GM18861 (cell line): ENCODE results near the gene HK3.
"Not testable (repeated sequence)": the region's sequence is repeated elsewhere in the genome, so short reads cannot be mapped to it uniquely, and the experiment has no call there.

ENCODE experiments used
- ATAC-seq: cut with Tn5 transposase; IDR thresholded peaks from one replicate; pipeline ENCODE4 v1.9.1; 2021; ENCODE audit not compliant: unreplicated experiment

Gene HK3

GRCh38 chr5:176883700-176884570 is 15.2 kb downstream of the HK3 start:
- no peak for ATAC-seq

DNA sequence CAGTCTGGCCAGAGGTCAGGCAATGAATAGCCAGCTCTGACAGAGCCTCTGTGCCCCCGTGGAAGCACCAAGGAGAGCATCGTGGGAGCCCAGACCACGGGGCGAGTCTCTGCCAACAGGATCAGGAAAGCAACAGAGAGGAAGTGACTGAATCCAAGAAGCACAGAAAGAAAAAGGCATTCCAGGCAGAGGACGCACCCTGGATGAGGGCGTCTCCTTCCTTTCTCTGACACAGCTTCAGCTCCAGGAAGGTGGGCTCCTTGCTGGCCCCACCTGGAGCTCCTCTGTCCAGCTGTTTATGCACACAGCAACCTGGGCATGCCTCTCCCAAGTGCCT is 16.6 kb downstream of the HK3 start:
- ATAC-seq: no peak

GRCh38 chr5:176881816-176882566 is 17.2 kb downstream of the HK3 start:
- no peak for ATAC-seq

DNA sequence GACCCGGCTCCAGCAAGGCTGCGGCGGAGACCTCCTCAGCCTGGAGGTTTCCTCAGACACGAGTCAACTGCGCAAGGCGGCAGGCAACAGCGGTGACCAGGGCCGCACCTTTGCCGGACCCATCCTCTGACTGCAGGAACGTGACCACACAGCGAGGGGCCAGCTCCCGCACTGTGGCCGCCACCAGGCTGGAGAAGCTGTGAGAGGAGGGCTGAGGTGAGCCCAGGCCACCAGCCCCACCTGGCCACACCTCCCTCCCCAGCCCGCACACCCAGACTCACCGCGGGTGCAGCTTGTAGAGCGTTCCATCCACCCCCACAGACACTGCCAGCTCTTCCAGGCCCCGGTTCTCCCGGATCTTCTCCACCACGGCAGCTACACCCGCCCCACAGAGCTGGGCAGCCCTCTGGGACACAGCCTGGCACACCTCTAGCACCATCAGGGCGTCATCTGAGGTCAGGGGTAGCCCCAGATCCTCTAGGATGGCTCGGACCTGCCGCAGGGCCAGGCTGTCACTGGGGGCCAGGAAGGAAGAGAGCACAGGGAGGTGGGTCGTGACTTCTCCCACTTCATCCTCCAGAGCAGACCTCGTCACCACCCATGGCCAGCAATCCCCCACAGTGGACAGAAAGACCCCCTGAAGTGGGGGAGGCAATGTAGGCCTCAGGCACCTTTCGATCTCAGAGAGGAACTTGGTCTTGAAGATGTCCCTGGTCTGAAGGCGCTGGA is 18.0 kb downstream of the HK3 start:
- no peak for ATAC-seq

DNA sequence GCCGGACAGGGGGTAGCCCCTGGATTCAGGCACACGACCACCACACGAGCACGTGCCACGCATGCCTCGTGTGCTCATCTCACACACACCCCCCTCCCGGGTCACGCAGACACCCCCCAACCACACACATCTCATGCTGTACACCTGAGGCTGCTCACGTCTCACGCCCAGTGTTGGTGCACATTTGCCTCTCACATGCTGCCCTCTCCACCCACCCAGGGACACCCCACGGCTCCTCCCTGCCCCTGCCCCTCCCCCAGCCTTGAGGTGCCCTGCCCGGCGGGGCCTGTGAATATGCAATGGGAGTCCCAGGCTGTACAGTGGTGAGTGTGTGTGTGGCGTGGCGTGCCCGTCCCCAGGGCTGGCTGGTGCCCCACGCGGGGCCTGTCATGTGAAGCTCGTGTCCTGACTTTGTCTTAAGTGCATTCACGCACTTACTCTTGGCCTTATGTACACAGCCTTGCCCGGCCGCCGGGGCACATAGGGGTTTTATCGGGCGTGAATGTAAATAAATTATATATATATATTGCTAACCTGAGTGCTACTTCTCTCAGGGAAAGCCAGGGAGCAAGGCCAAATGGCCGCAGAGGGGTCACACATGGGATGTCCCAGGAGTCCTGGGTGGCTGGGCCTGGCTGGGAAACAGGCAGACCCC is 18.7 kb downstream of the HK3 start:
- no peak for ATAC-seq

DNA sequence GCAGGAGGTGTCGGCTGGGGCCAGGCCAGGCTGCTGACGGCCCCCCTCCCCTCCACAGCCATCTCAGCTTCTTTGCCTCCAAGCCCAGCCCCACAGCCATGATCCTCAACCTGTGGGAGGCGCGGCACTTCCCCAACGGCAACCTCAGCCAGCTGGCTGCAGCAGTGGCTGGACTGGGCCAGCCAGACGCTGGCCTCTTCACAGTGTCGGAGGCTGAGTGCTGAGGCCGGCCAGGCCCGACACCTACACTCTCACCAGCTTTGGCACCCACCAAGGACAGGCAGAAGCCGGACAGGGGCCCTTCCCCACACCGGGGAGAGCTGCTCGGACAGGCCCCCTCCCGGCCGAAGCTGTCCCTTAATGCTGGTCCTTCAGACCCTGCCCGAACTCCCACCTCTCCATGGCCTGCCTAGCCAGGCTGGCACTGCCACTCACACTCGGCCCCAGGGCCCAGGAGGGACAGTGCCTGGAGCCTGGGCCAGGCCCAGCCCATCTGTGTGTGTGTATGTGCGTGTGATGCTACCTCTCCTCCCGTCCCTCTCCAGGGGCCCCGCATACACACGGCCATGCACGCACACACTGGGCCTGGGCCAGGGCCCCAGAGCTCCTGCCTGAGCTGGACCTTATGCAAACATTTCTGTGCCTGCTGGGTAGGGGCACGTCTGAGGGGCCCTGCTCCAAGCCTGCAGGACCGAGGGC is 19.3 kb downstream of the HK3 start:
- no peak for ATAC-seq

DNA sequence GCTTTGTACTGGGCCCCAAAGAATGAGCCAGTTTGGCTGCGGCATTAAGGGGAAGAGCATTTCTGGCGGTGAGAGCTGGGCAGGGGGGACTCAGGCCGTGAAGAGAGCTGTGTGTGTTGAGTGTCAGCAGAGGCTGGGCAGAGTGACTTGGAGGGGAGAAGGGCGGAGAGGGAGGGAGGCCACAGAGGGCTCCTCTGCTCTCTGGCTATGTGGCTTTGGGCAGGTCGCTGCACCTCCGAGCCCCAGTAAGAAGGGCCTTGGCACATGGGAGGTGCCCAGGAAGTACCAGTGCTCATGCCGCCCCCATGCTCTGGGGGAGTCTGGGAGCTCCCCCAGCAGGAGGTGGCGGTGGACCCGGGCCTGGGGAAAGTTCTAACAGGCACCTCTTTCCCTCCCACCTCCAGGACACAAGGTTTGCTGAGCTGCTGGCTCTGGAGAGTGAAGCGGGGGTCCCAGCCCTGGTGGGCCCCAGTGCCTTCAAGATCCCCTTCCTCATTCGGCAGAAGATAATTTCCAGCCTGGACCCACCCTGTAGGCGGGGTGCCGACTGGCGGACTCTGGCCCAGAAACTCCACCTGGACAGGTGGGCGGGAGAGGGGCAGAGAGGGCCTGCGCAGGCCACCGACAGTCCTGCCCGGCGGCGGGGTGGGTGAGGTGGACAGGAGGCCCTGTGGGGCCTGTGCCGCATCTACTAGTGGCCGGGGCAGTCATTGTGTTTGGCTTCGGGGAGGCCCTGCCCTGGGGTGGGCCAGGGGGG is 20.1 kb downstream of the HK3 start:
- no peak for ATAC-seq

- no peak for ATAC-seq
These were observed 20.7 kb downstream of the HK3 start for GRCh38 chr5:176878463-176878862.

DNA sequence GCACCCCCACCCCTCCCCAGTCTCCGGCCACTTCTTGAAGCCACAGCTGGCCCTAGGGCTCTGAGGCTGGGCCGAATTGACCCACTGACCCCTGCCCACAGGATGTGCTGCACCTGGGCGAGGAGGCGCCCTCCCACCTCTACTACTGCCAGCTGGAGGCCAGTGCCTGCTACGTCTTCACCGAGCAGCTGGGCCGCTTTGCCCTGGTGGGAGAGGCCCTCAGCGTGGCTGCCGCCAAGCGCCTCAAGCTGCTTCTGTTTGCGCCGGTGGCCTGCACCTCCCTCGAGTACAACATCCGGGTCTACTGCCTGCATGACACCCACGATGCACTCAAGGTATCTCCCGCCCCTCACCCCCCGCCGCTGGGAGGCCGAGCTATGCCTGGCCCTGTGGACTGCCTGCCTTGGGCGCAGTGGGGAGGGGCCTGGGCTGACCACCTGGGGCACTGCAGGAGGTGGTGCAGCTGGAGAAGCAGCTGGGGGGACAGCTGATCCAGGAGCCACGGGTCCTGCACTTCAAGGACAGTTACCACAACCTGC is 21.3 kb downstream of the HK3 start:
- ATAC-seq: no peak

DNA sequence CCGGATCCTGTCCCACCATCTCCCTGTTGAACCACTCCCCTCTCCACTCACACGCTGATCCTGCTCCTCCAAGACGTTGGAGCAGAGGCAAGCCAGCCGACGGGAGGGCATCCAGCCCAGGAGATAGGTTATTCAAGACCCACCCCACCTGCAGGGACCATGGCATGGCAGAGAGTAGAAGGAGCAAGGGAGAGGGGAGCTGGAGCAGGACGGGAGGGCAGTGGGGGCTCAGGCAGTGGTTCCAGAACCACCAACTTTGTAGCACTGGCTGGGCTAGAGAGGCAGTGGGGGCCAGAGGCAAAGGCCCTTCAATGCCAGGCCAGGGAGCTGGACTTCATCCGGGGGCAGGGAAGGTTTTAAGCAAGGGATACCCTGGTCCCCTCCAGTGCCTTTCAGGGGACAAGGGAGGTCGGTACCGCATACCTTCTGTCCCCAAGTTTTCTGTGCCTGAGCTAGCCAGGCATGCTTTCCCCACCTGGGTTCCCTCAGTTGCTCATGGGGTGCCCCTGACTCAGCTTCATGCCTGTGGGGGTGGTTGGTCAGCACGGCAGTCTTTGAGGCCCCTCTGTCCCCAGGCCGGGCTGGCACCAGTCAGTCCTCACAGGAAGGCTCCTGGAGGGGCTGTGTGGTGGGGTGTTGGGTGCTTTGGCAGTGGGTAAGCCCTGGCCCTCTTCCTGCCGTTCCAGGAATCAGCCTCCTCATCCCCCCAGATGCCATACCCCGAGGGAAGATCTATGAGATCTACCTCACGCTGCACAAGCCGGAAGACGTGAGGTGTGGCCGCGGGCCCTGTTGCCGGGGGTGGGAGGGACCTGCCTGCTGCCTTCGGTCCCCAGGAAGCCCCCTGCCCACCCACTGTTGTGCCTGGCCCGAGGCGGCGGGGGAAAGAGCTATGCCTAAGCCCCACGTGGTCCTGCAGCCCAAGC is 22.4 kb downstream of the HK3 start:
- no peak for ATAC-seq

GRCh38 chr5:176875783-176876505 is 23.2 kb downstream of the HK3 start:
- no peak for ATAC-seq

GRCh38 chr5:176875014-176875550 is 24.1 kb downstream of the HK3 start:
- ATAC-seq: no peak

DNA sequence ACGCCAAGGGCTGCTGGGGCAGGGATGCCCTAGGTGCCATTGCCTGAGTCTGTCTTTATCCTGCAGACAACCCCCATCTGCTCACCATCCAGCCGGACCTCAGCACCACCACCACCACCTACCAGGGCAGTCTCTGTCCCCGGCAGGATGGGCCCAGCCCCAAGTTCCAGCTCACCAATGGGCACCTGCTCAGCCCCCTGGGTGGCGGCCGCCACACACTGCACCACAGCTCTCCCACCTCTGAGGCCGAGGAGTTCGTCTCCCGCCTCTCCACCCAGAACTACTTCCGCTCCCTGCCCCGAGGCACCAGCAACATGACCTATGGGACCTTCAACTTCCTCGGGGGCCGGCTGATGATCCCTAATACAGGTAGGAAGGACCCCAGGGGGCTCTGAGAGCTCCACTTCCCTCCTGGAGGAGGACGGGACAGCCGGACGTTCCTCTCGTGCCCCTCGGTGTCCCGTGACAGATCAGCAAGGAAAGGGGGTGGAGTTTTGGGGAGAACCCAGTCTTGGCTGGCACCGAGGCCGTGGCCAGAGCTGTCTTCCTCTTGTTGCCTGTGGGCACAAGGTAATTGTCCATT is 24.9 kb downstream of the HK3 start:
- ATAC-seq: no peak

GRCh38 chr5:176873541-176874172 is 25.5 kb downstream of the HK3 start:
- no peak for ATAC-seq

GRCh38 chr5:176873011-176873410 is 26.1 kb downstream of the HK3 start:
- ATAC-seq: not testable (repeated sequence)

GRCh38 chr5:176872586-176872985 is 26.6 kb downstream of the HK3 start:
- ATAC-seq: not testable (repeated sequence)

DNA sequence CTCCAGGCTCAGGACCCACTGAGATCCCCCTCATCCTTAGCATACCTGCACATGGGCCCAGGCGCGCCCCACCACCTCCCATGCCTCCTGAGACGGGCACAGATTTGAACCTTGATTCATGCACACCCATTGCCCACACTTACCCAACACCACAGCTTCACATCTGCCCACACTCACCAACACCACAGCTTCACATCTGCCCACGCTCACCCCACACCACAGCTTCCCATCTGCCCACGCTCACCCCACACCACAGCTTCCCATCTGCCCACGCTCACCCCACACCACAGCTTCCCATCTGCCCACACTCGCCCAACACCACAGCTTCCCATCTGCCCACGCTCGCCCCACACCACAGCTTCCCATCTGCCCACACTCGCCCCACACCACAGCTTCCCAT is 28.5 kb downstream of the HK3 start:
- not testable (repeated sequence) for ATAC-seq
